22Rv1 (cell line): Measurements from ENCODE around the gene OR56B4.

ENCODE experiments used
- ZFX ChIP-seq: fragments of 450-650 bp; IDR thresholded peaks from 2 replicates; pipeline ENCODE4 v1.6.1; 2017; ENCODE audit warnings: antibody characterized with exemption, borderline replicate concordance
- TF ChIP-seq, protein P1 (sequence below): fragments of 450-650 bp; IDR thresholded peaks from 2 replicates; pipeline ENCODE4 v1.5.1; 2017; ENCODE audit warnings: mild to moderate bottlenecking

DNA sequence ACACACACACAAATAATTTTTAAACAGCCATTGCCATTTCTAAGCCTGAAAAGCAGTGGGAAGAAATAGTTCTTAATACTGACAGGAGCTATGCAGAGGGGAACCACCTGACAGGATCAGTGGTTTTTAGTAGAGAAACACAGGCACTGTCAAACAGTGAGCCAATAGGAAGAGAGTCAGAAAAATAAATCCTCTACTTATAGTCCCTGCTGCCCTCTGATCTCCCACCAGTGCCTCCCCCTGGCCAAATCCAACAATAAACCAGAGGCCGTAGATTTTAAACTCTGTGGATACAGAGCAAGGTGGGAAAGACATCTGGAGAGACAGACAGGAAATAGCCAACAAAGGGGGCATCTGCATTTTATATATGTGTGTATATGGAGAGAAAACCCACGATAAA is 7.9 kb upstream of the OR56B4 start:
- TF ChIP-seq, protein P1, sequence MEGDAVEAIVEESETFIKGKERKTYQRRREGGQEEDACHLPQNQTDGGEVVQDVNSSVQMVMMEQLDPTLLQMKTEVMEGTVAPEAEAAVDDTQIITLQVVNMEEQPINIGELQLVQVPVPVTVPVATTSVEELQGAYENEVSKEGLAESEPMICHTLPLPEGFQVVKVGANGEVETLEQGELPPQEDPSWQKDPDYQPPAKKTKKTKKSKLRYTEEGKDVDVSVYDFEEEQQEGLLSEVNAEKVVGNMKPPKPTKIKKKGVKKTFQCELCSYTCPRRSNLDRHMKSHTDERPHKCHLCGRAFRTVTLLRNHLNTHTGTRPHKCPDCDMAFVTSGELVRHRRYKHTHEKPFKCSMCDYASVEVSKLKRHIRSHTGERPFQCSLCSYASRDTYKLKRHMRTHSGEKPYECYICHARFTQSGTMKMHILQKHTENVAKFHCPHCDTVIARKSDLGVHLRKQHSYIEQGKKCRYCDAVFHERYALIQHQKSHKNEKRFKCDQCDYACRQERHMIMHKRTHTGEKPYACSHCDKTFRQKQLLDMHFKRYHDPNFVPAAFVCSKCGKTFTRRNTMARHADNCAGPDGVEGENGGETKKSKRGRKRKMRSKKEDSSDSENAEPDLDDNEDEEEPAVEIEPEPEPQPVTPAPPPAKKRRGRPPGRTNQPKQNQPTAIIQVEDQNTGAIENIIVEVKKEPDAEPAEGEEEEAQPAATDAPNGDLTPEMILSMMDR: no peak
- TF ChIP-seq ZFX: no peak
